HG02571 (cell line): Measurements from ENCODE around the gene GP1BB.

Experiments
- ATAC-seq: cut with Tn5 transposase; IDR thresholded peaks from one replicate; pipeline ENCODE4 v1.9.1; 2021; ENCODE audit warnings: mild to moderate bottlenecking, moderate library complexity; ENCODE audit not compliant: unreplicated experiment

GP1BB gene

DNA sequence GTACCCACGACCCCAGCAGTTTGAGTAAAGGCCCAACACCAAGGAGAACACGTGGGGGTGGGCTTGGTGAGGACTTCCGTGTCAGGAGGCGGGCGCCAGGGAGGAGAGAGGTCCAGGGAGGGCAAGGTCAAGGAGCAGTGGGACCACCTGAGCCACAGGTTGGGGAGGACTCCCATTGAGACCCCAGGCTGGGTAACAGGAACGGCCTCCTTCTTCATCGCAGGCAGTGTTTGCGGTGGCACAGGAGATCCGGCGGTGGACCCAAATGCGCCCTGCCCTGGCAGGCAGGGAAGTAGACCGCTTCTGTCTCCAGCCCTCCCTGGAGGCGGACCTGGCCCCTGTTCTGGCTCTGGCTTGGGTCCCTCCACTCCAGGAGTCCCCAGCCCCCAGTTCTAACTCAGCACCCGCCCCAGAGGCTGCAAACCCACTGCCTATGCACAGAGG lies 31.4 kb downstream of the GP1BB start:
- ATAC-seq = no peak

DNA sequence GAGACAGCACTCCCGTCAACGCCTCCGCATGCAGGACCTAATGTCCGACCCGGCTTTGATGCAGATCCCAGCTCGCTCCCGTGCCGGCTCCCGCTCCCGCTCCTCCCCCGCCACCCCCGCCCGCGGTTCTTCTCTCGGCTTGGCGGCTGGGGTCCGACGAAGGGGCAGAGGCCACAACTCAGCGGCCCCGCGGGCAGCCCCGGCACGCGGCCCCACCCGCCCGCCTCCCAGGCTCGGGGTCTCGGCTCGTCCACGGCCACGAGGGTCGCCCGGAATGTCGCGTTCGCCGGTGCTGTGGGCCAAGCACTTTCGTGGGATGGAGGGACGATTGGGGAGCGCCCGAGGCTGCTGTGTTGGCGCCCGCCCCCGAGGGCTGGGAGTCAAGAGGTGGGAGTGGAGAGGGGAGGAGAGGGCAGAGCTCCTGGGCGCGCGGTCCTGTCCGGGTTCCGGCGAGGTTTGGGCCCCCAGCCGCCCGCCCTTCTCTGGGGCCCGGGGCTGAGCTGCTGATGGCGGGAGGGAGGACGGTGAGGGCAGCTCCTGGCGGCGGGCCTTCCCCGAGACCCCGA lies 31.9 kb downstream of the GP1BB start:
- ATAC-seq = no peak

DNA sequence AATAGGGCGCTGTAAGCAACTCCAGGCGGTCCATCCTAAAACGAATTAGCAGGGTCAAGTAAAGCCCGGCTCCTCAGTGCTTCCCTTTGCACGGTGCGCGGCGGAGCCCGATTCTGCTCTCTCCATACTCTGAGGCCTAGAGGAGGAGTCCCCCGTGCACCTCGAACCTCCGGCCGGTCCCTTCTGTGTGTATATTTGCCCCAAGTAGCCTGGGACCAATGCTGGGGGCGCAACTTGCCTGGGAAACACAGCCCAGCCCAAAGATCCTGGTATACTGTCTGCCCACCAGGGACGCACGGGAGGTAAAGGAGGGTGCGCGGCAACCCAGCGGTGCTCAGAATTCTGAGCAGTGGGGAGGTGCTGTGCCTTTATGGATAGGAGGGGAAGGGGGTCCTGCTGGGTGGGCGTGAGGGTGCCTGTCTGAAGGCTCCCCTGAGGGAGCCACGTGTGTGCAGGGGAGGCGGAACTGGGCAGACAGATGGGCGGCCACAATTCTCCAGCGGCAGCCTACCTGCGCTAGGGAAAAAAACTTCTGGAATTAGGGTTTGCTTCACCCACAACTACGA lies 32.5 kb downstream of the GP1BB start:
- ATAC-seq = no peak

- ATAC-seq = no peak
Measured at GRCh38 chr22:19756288-19757128, 33.2 kb downstream of the GP1BB start.

- no peak for ATAC-seq
Measured at GRCh38 chr22:19757140-19757984, 34.0 kb downstream of the GP1BB start.

- no peak for ATAC-seq
Measured at GRCh38 chr22:19757985-19758895, 34.9 kb downstream of the GP1BB start.

DNA sequence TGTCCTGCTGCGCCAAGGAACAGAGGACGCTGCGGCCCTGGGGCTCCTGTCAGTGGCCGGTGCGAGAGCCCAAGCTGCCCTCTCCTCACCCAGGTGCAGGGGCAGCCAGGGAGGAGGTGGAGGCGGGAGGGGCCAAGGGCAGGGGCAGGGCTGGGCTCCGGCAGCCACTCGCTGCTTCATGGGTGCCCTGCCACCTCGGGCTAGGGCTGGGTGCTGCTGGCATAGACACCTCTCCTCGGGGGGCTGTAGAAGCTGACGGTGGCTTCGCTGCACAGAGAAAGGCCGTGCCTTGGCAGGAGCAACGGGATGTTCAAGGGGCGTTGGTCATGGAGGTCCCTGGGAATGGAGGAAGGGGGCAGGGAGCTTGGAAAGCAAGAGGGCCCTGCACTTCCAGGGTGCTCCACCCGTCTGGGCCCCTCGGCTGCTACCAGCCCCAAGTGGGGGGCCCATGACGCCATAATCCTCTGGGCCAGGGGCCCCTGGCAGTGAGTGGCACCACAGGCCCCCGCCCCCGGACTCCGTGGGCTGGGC lies 35.6 kb downstream of the GP1BB start:
- ATAC-seq = no peak

GRCh38 chr22:19759427-19760057 lies 36.2 kb downstream of the GP1BB start:
- ATAC-seq = no peak

- ATAC-seq = no peak
Measured at GRCh38 chr22:19760058-19760950, 37.0 kb downstream of the GP1BB start, which contains the start of gene TBX1. TSS of gene TBX1 (plus strand) at chr22:19760778. CDS start at chr22:19760844, 66 bp downstream.

GRCh38 chr22:19760951-19761724 lies 37.8 kb downstream of the GP1BB start:
- no peak for ATAC-seq

- ATAC-seq = no peak
Measured at GRCh38 chr22:19761725-19762567, 38.6 kb downstream of the GP1BB start.

GRCh38 chr22:19762568-19763457 lies 39.5 kb downstream of the GP1BB start:
- no peak for ATAC-seq

GRCh38 chr22:19763458-19764298 lies 40.3 kb downstream of the GP1BB start:
- ATAC-seq = no peak

DNA sequence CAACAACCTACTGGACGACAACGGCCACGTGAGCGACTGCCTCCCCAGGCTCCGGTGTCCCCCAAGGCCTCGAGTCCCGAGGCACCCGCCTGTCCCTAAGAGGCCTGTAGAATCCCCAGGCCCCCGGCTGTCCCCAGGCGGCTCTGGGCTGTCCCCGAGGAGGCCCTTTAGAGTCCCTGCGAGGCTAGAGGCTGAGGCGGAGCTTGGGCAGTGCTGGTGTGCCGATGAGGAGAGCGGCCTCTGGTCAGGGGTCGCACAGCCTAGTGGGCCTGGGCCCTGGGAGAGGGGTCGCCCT lies 40.9 kb downstream of the GP1BB start:
- ATAC-seq = no peak
